GM23338 (cell line): ENCODE measurements around the gene PSMA7. TPM values are rescaled to one million over a fixed set of nuclear protein-coding genes. Genes with fewer than 3 reads are reported as not detected.
A peak's percentile ranks its signal among the peaks of the same experiment; 100 is the strongest.

Experiments used
- ATAC-seq: fragments of 200-7000 bp; cut with Tn5 transposase; 3 replicates; pipeline ENCODE4 v1.9.1; 2020
- DNase-seq: peaks from one replicate; pipeline ENCODE4 v3.0.0-alpha.2; 2015; ENCODE audit warnings: low spot score
- H2AFZ ChIP-seq: fragments of 200-600 bp; sonication (generic); 2 replicates; pipeline ENCODE4 v1.8.0; 2016; ENCODE audit warnings: antibody characterized with exemption, mild to moderate bottlenecking, moderate library complexity
- H3F3A ChIP-seq: fragments of 200-600 bp; sonication (generic); replicated peaks from 2 replicates; pipeline ENCODE4 v1.8.0; 2017; ENCODE audit warnings: antibody characterized with exemption, mixed run types, low read depth
- H3K27ac ChIP-seq: fragments of 200-600 bp; sonication (generic); 2 replicates; pipeline ENCODE4 v1.6.1; 2016; ENCODE audit warnings: low read depth
- H3K27me3 ChIP-seq: fragments of 200-600 bp; sonication (generic); 2 replicates; pipeline ENCODE4 v1.8.0; 2016; ENCODE audit warnings: mild to moderate bottlenecking, mixed run types, moderate library complexity; ENCODE audit not compliant: insufficient read depth
- H3K36me3 ChIP-seq: fragments of 200-600 bp; sonication (generic); 2 replicates; pipeline ENCODE4 v1.8.0; 2016; ENCODE audit warnings: mild to moderate bottlenecking; ENCODE audit not compliant: insufficient read depth
- H3K4me1 ChIP-seq: fragments of 200-600 bp; sonication (generic); 2 replicates; pipeline ENCODE4 v1.8.0; 2016; ENCODE audit warnings: mild to moderate bottlenecking, moderate library complexity; ENCODE audit not compliant: insufficient read depth
- H3K4me2 ChIP-seq: fragments of 200-600 bp; sonication (generic); 2 replicates; pipeline ENCODE4 v1.7.1; 2017; ENCODE audit warnings: mixed run types
- H3K4me3 ChIP-seq: fragments of 200-600 bp; sonication (generic); 2 replicates; pipeline ENCODE4 v1.6.1; 2016; ENCODE audit warnings: mixed run types
- H3K79me2 ChIP-seq: fragments of 200-600 bp; sonication (generic); replicated peaks from 2 replicates; pipeline ENCODE4 v1.8.0; 2017; ENCODE audit warnings: mild to moderate bottlenecking; ENCODE audit not compliant: insufficient read depth
- H3K9me2 ChIP-seq: fragments of 200-600 bp; sonication (generic); 2 replicates; pipeline ENCODE4 v1.8.0; 2017; ENCODE audit not compliant: insufficient read depth
- H4K20me1 ChIP-seq: fragments of 200-600 bp; sonication (generic); replicated peaks from 2 replicates; pipeline ENCODE4 v1.8.0; 2017; ENCODE audit warnings: mild to moderate bottlenecking; ENCODE audit not compliant: insufficient read depth
- H3K27ac Mint-ChIP-seq: 2 replicates; pipeline ENCODE4 v1.8.0; 2020; ENCODE audit warnings: inconsistent platforms, mild to moderate bottlenecking, moderate library complexity, mixed read lengths
- H3K27me3 Mint-ChIP-seq: 3 replicates; pipeline ENCODE4 v1.8.0; 2022; ENCODE audit warnings: low read depth, mild to moderate bottlenecking, moderate library complexity, mixed read lengths, inconsistent platforms; ENCODE audit not compliant: insufficient read depth, poor library complexity
- H3K36me3 Mint-ChIP-seq: 3 replicates; pipeline ENCODE4 v1.8.0; 2021; ENCODE audit warnings: low read depth, mild to moderate bottlenecking, inconsistent platforms, moderate library complexity, mixed read lengths
- H3K4me1 Mint-ChIP-seq: 3 replicates; pipeline ENCODE4 v1.8.0; 2020; ENCODE audit warnings: mild to moderate bottlenecking, inconsistent platforms, mixed read lengths
- H3K4me3 Mint-ChIP-seq: 3 replicates; pipeline ENCODE4 v1.8.0; 2021; ENCODE audit warnings: moderate library complexity, mild to moderate bottlenecking, inconsistent platforms, mixed read lengths
- H3K9me3 Mint-ChIP-seq: 3 replicates; pipeline ENCODE4 v1.8.0; 2020; ENCODE audit warnings: moderate library complexity, mild to moderate bottlenecking, inconsistent platforms, mixed read lengths
- CREB1 ChIP-seq: fragments of 250-450 bp; sonication (Bioruptor Pico); IDR thresholded peaks from 2 replicates; pipeline ENCODE4 v1.5.0; 2020; ENCODE audit warnings: low read depth, mild to moderate bottlenecking, moderate library complexity
- CTCF ChIP-seq, 2 experiments: fragments of 200-600 bp in 1 of 2; sonication (generic) in 1 of 2; conservative IDR thresholded peaks; 2 replicates each; pipeline versions ENCODE4 v1.5.1 to v1.6.1; 2016 to 2017; ENCODE audit warnings: antibody characterized with exemption in 2 of 2, low read depth in 2 of 2, mild to moderate bottlenecking in 2 of 2, moderate library complexity in 1 of 2
- ETS1 ChIP-seq: IDR thresholded peaks from 2 replicates; pipeline ENCODE4 v1.6.1; 2016; ENCODE audit warnings: antibody characterized with exemption
- EZH2 ChIP-seq: fragments of 200-600 bp; sonication (generic); IDR thresholded peaks from one replicate; pipeline ENCODE4 v1.8.0; 2017; ENCODE audit warnings: antibody characterized with exemption, mild to moderate bottlenecking, low read depth; ENCODE audit not compliant: unreplicated experiment
- EZH2phosphoT487 ChIP-seq: fragments of 200-600 bp; sonication (generic); IDR thresholded peaks from one replicate; pipeline ENCODE4 v1.8.1; 2018; ENCODE audit warnings: antibody characterized with exemption; ENCODE audit not compliant: unreplicated experiment
- JUNB ChIP-seq: IDR thresholded peaks from one replicate; pipeline ENCODE4 v1.6.1; 2016; ENCODE audit warnings: antibody characterized with exemption; ENCODE audit not compliant: unreplicated experiment
- NANOG ChIP-seq: IDR thresholded peaks from 2 replicates; pipeline ENCODE4 v1.6.1; 2016; ENCODE audit warnings: antibody characterized with exemption, borderline replicate concordance
- POLR2AphosphoS5 ChIP-seq: IDR thresholded peaks from 2 replicates; pipeline ENCODE4 v1.6.1; 2016; ENCODE audit warnings: antibody characterized with exemption, low read depth
- REST ChIP-seq: IDR thresholded peaks from one replicate; pipeline ENCODE4 v1.6.1; 2018; ENCODE audit warnings: antibody characterized with exemption; ENCODE audit not compliant: unreplicated experiment
- STAT1 ChIP-seq: IDR thresholded peaks from one replicate; pipeline ENCODE4 v1.6.1; 2016; ENCODE audit warnings: antibody characterized with exemption; ENCODE audit not compliant: unreplicated experiment
- ZNF331 ChIP-seq: fragments of 250-450 bp; sonication (Bioruptor Pico); IDR thresholded peaks from 2 replicates; pipeline ENCODE4 v1.5.0; 2020; ENCODE audit warnings: low read depth, mild to moderate bottlenecking, moderate library complexity
- polyA plus RNA-seq: library from polyadenylated mRNA; unstranded; fragments of >200 nt; fragmentation: Nextera tagmentation; extraction: Ambion mirVana; gene quantifications from 2 replicates; pipeline ENCODE4 v1.2.1, GENCODE V29; 2016
- total RNA-seq: library from RNA; depleted of rRNA; stranded (reverse); fragments of >200 nt; shearing (Covaris generic); gene quantifications from 2 replicates; pipeline ENCODE4 v1.2.3, GENCODE V29; 2014

Gene PSMA7
- total and polyA plus RNA-seq, 2 experiments from 2014 or later, result 357 to 628 TPM

- Mint-ChIP-seq H3K4me3 (no peak overlapping the region; the same call in 2 of the 3 replicates), H3K4me1 (peaks cover 35% of the 10 kb centered on the region)
These were observed 13.0 kb upstream of the PSMA7 start for GRCh38 chr20:62156254-62156556.

GRCh38 chr20:62155428-62156253 is 12.4 kb upstream of the PSMA7 start:
- Histone ChIP-seq H3K27me3 (no peaks in the 10 kb centered on the region), H3K79me2 (peaks cover 79% of the 10 kb centered on the region), H3K4me1 (peaks cover 23% of the 10 kb centered on the region), H3K9me2 (no peaks in the 10 kb centered on the region), H3K36me3 (no peaks in the 10 kb centered on the region; the same call in 1 of the 2 replicates), H3K4me2 (peak overlapping the region; percentile 64), H4K20me1 (peaks cover 27% of the 10 kb centered on the region), H3F3A (peaks cover 10% of the 10 kb centered on the region; the same call in 1 of the 2 replicates), H3K4me3 (no peak overlapping the region; the same call in 1 of the 2 replicates), H3K27ac (peak overlapping the region; percentile 87), H2AFZ (no peak overlapping the region)
- Mint-ChIP-seq H3K4me1 (peaks cover 37% of the 10 kb centered on the region), H3K27me3 (peaks cover 9% of the 10 kb centered on the region), H3K9me3 (peaks cover 7% of the 10 kb centered on the region; the same call in 2 of the 3 replicates), H3K27ac (peak overlapping the region; percentile 29), H3K36me3 (peaks cover 42% of the 10 kb centered on the region), H3K4me3 (peak overlapping the region; percentile 29; the same call in 1 of the 3 replicates)
- peak; percentile 32 for DNase-seq
- ATAC-seq, result peak; percentile 21
- TF ChIP-seq JUNB (no peak), CTCF (conservative IDR thresholded peaks at IDR 0.05; ENCODE audit: low read depth in 2 of 2) (no peak), CREB1 (CRISPR knock-in tag) (no peak), REST (no peak), STAT1 (no peak), NANOG (no peak), POLR2AphosphoS5 (no peak), EZH2phosphoT487 (no peak), ETS1 (no peak), ZNF331 (no peak)

More at GRCh38 chr20:62156254-62156556, 13.0 kb upstream of the PSMA7 start:
- Histone ChIP-seq H3K4me1 (peaks cover 23% of the 10 kb centered on the region), H3K27me3 (no peaks in the 10 kb centered on the region), H4K20me1 (peaks cover 27% of the 10 kb centered on the region), H3K4me2 (peak overlapping the region; percentile 57; the same call in 1 of the 2 replicates), H3K36me3 (no peaks in the 10 kb centered on the region; the same call in 1 of the 2 replicates), H3K27ac (0 out of 2 replicates have a peak overlapping the region, but pooled peaks have one; percentile 87), H3K9me2 (no peaks in the 10 kb centered on the region), H2AFZ (no peak overlapping the region), H3K79me2 (peaks cover 73% of the 10 kb centered on the region), H3F3A (peaks cover 10% of the 10 kb centered on the region; the same call in 1 of the 2 replicates), H3K4me3 (no peak overlapping the region)
- Mint-ChIP-seq H3K27ac (peak overlapping the region; percentile 29; the same call in 1 of the 2 replicates), H3K9me3 (peaks cover 7% of the 10 kb centered on the region; the same call in 2 of the 3 replicates), H3K27me3 (peaks cover 9% of the 10 kb centered on the region), H3K36me3 (peaks cover 47% of the 10 kb centered on the region)
- TF ChIP-seq ZNF331, result no peak
- peak in 1 of 2 experiments; percentile 9; a peak in 1 of 4 replicates for TF ChIP-seq CTCF (conservative IDR thresholded peaks at IDR 0.05; ENCODE audit: low read depth in 2 of 2)
- no peak for TF ChIP-seq NANOG
- TF ChIP-seq EZH2, result no peak
- ATAC-seq (peak; percentile 15), DNase-seq (peak; percentile 27)
